GM12873 (cell line): ENCODE measurements around the gene NCAPH2.
A peak's percentile ranks its signal among the peaks of the same experiment; 100 is the strongest.

ENCODE experiments used
- TF ChIP-seq, protein P1 (sequence below): IDR thresholded peaks from 2 replicates; pipeline ENCODE4 v1.5.1; 2012; ENCODE audit warnings: low read depth, mild to moderate bottlenecking, moderate library complexity, low read length, control low read depth; ENCODE audit not compliant: insufficient read depth; ENCODE audit errors: missing control alignments

NCAPH2 gene

DNA sequence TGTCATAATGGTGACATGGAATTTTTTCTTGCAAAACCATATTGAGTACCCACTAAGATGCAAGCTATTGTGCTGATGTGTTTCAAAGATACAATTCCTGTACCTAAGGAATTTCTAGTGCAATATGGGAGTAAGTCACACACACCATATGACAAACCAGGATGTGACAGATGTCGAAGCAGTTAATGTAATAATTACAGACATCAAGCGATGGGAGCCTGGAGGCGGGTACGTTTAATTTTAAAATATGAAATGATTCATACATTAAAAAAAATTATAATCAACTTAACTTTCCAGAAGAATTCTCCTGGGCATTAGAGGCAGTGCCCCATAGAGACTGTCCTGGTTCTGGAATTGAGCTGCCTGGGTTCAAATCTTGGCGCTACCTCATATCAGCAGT lies 48.7 kb downstream of the NCAPH2 start:
- TF ChIP-seq, protein P1, sequence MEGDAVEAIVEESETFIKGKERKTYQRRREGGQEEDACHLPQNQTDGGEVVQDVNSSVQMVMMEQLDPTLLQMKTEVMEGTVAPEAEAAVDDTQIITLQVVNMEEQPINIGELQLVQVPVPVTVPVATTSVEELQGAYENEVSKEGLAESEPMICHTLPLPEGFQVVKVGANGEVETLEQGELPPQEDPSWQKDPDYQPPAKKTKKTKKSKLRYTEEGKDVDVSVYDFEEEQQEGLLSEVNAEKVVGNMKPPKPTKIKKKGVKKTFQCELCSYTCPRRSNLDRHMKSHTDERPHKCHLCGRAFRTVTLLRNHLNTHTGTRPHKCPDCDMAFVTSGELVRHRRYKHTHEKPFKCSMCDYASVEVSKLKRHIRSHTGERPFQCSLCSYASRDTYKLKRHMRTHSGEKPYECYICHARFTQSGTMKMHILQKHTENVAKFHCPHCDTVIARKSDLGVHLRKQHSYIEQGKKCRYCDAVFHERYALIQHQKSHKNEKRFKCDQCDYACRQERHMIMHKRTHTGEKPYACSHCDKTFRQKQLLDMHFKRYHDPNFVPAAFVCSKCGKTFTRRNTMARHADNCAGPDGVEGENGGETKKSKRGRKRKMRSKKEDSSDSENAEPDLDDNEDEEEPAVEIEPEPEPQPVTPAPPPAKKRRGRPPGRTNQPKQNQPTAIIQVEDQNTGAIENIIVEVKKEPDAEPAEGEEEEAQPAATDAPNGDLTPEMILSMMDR = no peak

GRCh38 chr22:50560034-50560433 lies 52.0 kb downstream of the NCAPH2 start:
- TF ChIP-seq, protein P1 = no peak

DNA sequence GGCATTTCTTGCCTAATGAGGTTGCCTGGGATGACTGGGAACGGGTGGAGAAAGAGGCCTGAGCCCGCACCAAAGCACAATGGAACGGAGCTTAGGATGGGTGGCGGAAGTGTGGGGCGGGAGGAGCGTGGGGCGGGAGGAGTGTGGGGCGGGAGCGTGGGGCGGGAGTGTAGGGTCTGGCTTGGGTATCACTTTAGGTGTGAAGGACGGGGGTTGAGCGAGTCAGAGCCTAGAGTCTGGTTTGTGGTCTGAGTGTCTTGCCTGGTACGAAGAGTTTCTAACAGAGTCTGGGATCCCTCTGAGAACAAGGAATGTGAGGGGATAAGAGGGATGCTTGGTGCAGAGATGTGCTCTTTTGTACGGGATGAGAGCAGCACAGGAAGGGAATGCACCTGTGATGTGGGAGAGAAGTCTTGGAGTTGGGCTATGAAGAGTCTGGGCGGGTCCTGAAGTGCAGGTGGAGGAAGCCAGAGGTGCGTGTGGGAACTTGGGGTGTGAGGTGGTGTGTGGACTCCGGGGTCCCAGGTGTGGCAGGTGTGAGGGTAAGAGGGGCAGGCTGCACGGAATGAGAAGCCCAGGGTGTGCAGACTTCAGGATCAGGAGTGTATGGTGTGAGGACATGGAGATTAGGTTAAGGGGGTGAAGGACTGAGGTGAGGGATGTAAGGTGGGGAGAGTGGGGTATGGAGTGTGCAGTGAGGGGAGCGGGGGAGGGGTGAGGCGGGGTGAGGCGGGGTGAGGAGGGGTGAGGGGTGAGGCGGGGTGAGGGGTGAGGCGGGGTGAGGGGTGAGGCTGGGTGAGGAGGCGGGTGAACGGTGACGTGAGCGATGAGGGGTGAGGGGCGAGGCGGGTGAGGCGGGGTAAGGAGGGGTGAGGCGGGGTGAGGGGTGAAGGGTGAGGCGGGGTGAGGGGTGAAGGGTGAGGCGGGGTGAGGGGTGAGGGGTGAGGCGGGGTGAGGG lies 53.7 kb downstream of the NCAPH2 start:
- TF ChIP-seq, protein P1 = no peak

GRCh38 chr22:50562523-50563412 lies 54.7 kb downstream of the NCAPH2 start, which contains the start of gene SYCE3:
Gene SYCE3 (minus strand): TSS chr22:50562919. CDS start chr22:50556405, 6,514 bp downstream.
- TF ChIP-seq, protein P1 = peak; percentile 91

- TF ChIP-seq, protein P1 = no peak
These were observed 55.6 kb downstream of the NCAPH2 start for GRCh38 chr22:50563413-50564160.

GRCh38 chr22:50564289-50564688 lies 56.3 kb downstream of the NCAPH2 start:
- TF ChIP-seq, protein P1 = no peak
